GM12878 (cell line): ENCODE data around the gene ACP4. TPM values are rescaled to one million over a fixed set of nuclear protein-coding genes. Genes with fewer than 3 reads are reported as not detected.

Source experiments
- ATAC-seq: fragments of 200-7000 bp; cut with Tn5 transposase; 3 replicates; pipeline ENCODE4 v1.9.1; 2020; ENCODE audit warnings: mild to moderate bottlenecking, moderate library complexity
- BruUV-seq: library from RNA; stranded (reverse); fragments of 400-500 nt; replicated peaks from 2 replicates; lab custom pipeline; 2021; lab: Mats Ljungman, UMichigan
- CTCF ChIA-PET: fragments of 300-600 bp; sonication (Branson Sonifier 250); formaldehyde crosslinking; extraction: SDS; loops from one replicate; lab custom pipeline; 2021; ENCODE audit warnings: inconsistent platforms; lab: Yijun Ruan, JAX
- POLR2A ChIA-PET: fragments of 350-600 bp; formaldehyde crosslinking; extraction: SDS; loops from one replicate; lab custom pipeline; 2021; ENCODE audit warnings: inconsistent platforms; lab: Charles Lee
- RAD21 ChIA-PET: fragments of 300-600 bp; sonication (Branson Sonifier 250); formaldehyde crosslinking; loops from one replicate; lab custom pipeline; 2023; ENCODE audit warnings: antibody characterized with exemption; ENCODE audit not compliant: unreplicated experiment; lab: Charles Lee
- SMC1A ChIA-PET: fragments of 300-600 bp; sonication (Branson Sonifier 250); formaldehyde crosslinking; loops from one replicate; lab custom pipeline; 2023; ENCODE audit not compliant: unreplicated experiment, uncharacterized antibody; lab: Charles Lee
- DNase-seq: peaks from one replicate; pipeline ENCODE4 v3.0.0-alpha.2; 2011; ENCODE audit warnings: low read depth, low spot score
- FAIRE-seq: peaks from 3 replicates; lab custom pipeline; 2011; peaks lifted over from hg19 to GRCh38; lab: Jason Lieb, UNC
- H2AFZ ChIP-seq: 2 replicates; pipeline ENCODE4 v1.6.0; 2011; ENCODE audit warnings: low read depth, low read length, control low read depth; ENCODE audit not compliant: control insufficient read depth
- H3K27ac ChIP-seq: 2 replicates; pipeline ENCODE4 v1.5.1; 2011; ENCODE audit warnings: control low read depth; ENCODE audit not compliant: control insufficient read depth, insufficient read depth
- H3K27me3 ChIP-seq, 2 experiments: replicated peaks in 1 of 2; 2 replicates each; pipeline versions ENCODE4 v1.6.0 to v1.6.1; 2011; ENCODE audit warnings: low read length in 1 of 2; ENCODE audit not compliant: control insufficient read depth in 2 of 2, insufficient read depth in 2 of 2
- H3K36me3 ChIP-seq, 2 experiments: 2 replicates each; pipeline ENCODE4 v1.5.1; 2011; ENCODE audit warnings: low read length in 1 of 2; ENCODE audit not compliant: control insufficient read depth in 2 of 2, insufficient read depth in 2 of 2
- H3K4me1 ChIP-seq: 2 replicates; pipeline ENCODE4 v1.6.1; 2011; ENCODE audit warnings: mild to moderate bottlenecking, low read length, moderate library complexity, mixed read lengths; ENCODE audit not compliant: control insufficient read depth, insufficient read depth
- H3K4me2 ChIP-seq: 2 replicates; pipeline ENCODE4 v1.6.0; 2011; ENCODE audit warnings: control low read depth; ENCODE audit not compliant: control insufficient read depth, insufficient read depth
- H3K4me3 ChIP-seq: fragments of 200-600 bp; sonication (generic); 2 replicates; pipeline ENCODE4 v1.5.1; 2016
- H3K79me2 ChIP-seq: 2 replicates; pipeline ENCODE4 v1.6.0; 2011; ENCODE audit warnings: low read length; ENCODE audit not compliant: control insufficient read depth, insufficient read depth
- H3K9ac ChIP-seq: 2 replicates; pipeline ENCODE4 v1.8.0; 2011; ENCODE audit warnings: low read length, control low read depth, mixed read lengths; ENCODE audit not compliant: control insufficient read depth, insufficient read depth
- H3K9me3 ChIP-seq: replicated peaks from 3 replicates; pipeline ENCODE4 v1.5.1; 2011; ENCODE audit warnings: mild to moderate bottlenecking, low read length; ENCODE audit not compliant: control insufficient read depth, insufficient read depth
- H4K20me1 ChIP-seq: 2 replicates; pipeline ENCODE4 v1.6.0; 2011; ENCODE audit not compliant: control insufficient read depth, insufficient read depth
- BACH1 ChIP-seq: fragments of 450-650 bp; IDR thresholded peaks from 2 replicates; pipeline ENCODE4 v1.6.1; 2017; ENCODE audit warnings: mild to moderate bottlenecking, borderline replicate concordance
- CTCF ChIP-seq, 3 experiments: IDR thresholded peaks in 2 of 3; conservative IDR thresholded peaks in 1 of 3; 2 replicates each; pipeline ENCODE4 v1.5.1; 2011; ENCODE audit warnings: low read depth in 3 of 3, low read length in 3 of 3, mild to moderate bottlenecking in 3 of 3, control low read depth in 2 of 3, moderate library complexity in 2 of 3, inconsistent platforms in 1 of 3, mixed read lengths in 1 of 3; ENCODE audit not compliant: control insufficient read depth in 2 of 3, insufficient read depth in 1 of 3; ENCODE audit errors: extremely low read depth in 1 of 3
- MXI1 ChIP-seq: fragments of 150-350 bp; IDR thresholded peaks from 2 replicates; pipeline ENCODE4 v1.6.1; 2011; ENCODE audit warnings: low read depth, mild to moderate bottlenecking, inconsistent platforms, low read length, improper control_type of control experiment
- MYB ChIP-seq: fragments of 150-350 bp; IDR thresholded peaks from 2 replicates; pipeline ENCODE4 v1.6.1; 2014; ENCODE audit warnings: mild to moderate bottlenecking, low read depth, low read length, borderline replicate concordance
- NFXL1 ChIP-seq: fragments of 450-650 bp; IDR thresholded peaks from 2 replicates; pipeline ENCODE4 v1.6.1; 2017; ENCODE audit warnings: antibody characterized with exemption, mild to moderate bottlenecking, borderline replicate concordance
- SP1 ChIP-seq: IDR thresholded peaks from one replicate; pipeline ENCODE4 v1.6.1; 2011; ENCODE audit warnings: low read depth, low read length
- STAT1 ChIP-seq: fragments of 450-650 bp; conservative IDR thresholded peaks from 2 replicates; pipeline ENCODE4 v1.6.1; 2014; ENCODE audit warnings: antibody characterized with exemption, mild to moderate bottlenecking
- ZNF384 ChIP-seq: IDR thresholded peaks from 2 replicates; pipeline ENCODE4 v1.6.1; 2012; ENCODE audit warnings: low read depth, mild to moderate bottlenecking, low read length, improper control_type of control experiment, borderline replicate concordance
- WGBS: methylation state at CpG from one replicate; pipeline ENCODE4 v1.1.6; 2016; ENCODE audit warnings: low lambda C conversion rate; ENCODE audit not compliant: insufficient replicate concordance, insufficient coverage; ENCODE audit errors: missing lambda C conversion rate; 5-methylcytosine and 5-hydroxymethylcytosine counted together
- in situ Hi-C: fragments of 300-500 bp; cut with MboI; formaldehyde crosslinking; loops from 9 replicates; pipeline ENCODE4 v1.14.3; 2018; ENCODE audit warnings: mixed read lengths
- intact Hi-C: fragments of 100-400 bp; cut with micrococcal nuclease; formaldehyde crosslinking; loops from one replicate; pipeline ENCODE4 v1.14.2; 2022; ENCODE audit not compliant: unreplicated experiment
- polyA plus RNA-seq, 11 experiments: library from polyadenylated mRNA; depleted of rRNA in 4 of 11; unstranded in 6 of 11; stranded (reverse) in 5 of 11; fragments of >200 nt; fragmentation: Nextera tagmentation in 4 of 11; fragmentation: Illumina TruSeq in 1 of 11; extraction: Ambion mirVana in 4 of 11; extraction: Trizol in 1 of 11; gene quantifications; 1 replicate in 1 of 11; 2 replicates in 10 of 11; pipeline versions ENCODE4 v1.2.1 to v1.2.3, GENCODE V29; 2011 to 2016; ENCODE audit warnings: inconsistent platforms in 2 of 11, missing spikeins in 2 of 11, low read depth in 1 of 11
- total RNA-seq, 4 experiments: library from RNA; depleted of rRNA in 3 of 4; stranded (reverse); fragments of >200 nt in 3 of 4; fragmentation: Illumina TruSeq in 1 of 4; extraction: Trizol in 1 of 4; gene quantifications; 2 replicates each; pipeline versions ENCODE4 v1.2.1 to v1.2.3, GENCODE V29; 2013 to 2021

The ACP4 gene
- total and polyA plus RNA-seq, 10 of the 15 experiments (the other 5 are each of a cell fraction or from before 2014, with no cell fraction given), result not detected

DNA sequence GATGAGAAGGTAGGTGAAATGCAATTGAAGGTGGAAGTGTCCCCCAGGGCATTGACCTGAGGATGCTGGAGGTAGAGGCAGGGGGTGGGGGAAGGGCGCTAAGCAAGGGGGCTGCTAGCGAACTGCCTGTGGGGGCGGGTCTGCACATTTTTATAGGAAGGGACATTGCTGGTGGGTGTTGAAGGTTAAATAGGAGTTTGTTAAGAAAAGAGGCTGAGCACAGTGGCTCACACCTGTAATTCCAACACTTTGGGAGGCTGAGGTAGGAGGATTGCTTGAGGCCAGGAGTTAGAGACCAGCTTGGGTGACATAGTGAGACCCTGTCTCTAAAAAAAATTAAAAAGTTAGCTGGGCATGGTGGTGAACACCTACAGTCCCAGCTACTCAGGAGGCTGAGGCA lies 5.5 kb upstream of the ACP4 start:
- TF ChIP-seq MXI1, result no peak
- no peak for TF ChIP-seq STAT1
- no peak for TF ChIP-seq SP1
- no peak for TF ChIP-seq MYB
- TF ChIP-seq CTCF (IDR thresholded peaks at IDR 0.05 in 2 of 3, conservative IDR thresholded peaks at IDR 0.05 in 1 of 3; ENCODE audit: control insufficient read depth in 2 of 3, extremely low read depth in 1 of 3, insufficient read depth in 1 of 3, low read depth in 3 of 3, low read length in 3 of 3), result no peak
- no peak for TF ChIP-seq BACH1
- no peak for TF ChIP-seq ZNF384
- TF ChIP-seq NFXL1, result no peak
- TF ChIP-seq, all 136 proteins: peak for 0
- no peak for DNase-seq
- Histone ChIP-seq H3K27ac (no peak overlapping the region), H2AFZ (no peak overlapping the region), H3K9me3 (no peaks in the 10 kb centered on the region), H3K4me2 (no peak overlapping the region), H3K79me2 (no peaks in the 10 kb centered on the region), H3K36me3 (no peaks in the 10 kb centered on the region), H3K4me3 (no peak overlapping the region), H4K20me1 (no peaks in the 10 kb centered on the region), H3K9ac (no peak overlapping the region), H3K4me1 (no peaks in the 10 kb centered on the region; the same call in 1 of the 2 replicates), H3K27me3 (no peaks in the 10 kb centered on the region; a peak in 1 of 4 replicates)
- 53% methylated on average over 3 of the region's 3 CpGs for WGBS
- in situ Hi-C loops, result loop anchor here (5.0 kb wide), 2 partner anchors 247 to 427 kb away; no protein-coding TSS in a partner anchor
- intact Hi-C loops, result no loop called here
- no TSS peak for BruUV-seq
- RAD21 ChIA-PET, result interaction anchor here (0.6 to 2.4 kb wide), 5 partner anchors 19 to 401 kb away, joined by 3 to 24 read pairs (median 8); partner anchors contain the start of gene POLD1
- POLR2A ChIA-PET, result no interaction called here
- no peak for FAIRE-seq
- CTCF ChIA-PET, result interaction anchor here (1.1 to 4.0 kb wide), 9 partner anchors 8 to 649 kb away, joined by 3 to 39 read pairs (median 9); no protein-coding TSS in a partner anchor
- SMC1A ChIA-PET, result interaction anchor here (0.7 to 2.3 kb wide), 5 partner anchors 108 to 246 kb away, joined by 3 to 22 read pairs (median 4); no protein-coding TSS in a partner anchor
- ATAC-seq, result no peak
